ENCODE measurements around the gene SLX9.

SLX9 gene

DNA sequence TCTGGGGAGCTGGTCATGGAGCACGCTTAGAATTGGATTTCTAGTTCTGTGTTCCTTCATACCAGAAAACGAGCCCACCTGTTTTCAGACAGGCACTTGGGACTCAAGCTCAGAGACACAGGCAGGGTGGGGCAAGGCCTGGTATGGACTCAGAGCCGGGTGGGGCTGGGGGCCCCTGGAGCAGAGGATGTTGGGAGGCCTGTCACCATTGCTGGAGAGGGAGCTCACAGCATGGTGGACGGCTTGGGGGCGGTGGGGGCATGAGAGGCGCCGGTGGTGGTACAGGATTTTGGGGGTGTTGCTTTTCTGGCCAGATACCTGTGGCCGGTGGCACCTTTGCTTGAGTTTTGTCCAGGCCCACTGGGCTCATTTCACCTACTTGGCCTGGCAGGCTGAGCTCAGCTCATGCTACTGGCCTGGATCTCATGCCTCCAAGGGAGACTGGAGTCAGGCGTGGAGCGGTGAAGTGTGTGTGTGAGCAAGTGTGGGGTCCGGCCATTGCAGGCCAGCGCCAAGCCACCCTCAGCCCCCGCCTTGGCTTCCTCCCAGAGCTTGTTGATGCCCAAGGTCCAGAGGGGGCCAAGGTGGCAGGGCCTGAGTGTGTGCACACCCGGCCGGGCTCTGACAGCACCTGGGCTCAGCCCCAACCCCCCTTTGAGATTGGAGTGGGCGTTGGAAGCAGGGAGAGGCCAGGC, 8.7 kb downstream of the SLX9 start:
- DNase-seq, result no peak

DNA sequence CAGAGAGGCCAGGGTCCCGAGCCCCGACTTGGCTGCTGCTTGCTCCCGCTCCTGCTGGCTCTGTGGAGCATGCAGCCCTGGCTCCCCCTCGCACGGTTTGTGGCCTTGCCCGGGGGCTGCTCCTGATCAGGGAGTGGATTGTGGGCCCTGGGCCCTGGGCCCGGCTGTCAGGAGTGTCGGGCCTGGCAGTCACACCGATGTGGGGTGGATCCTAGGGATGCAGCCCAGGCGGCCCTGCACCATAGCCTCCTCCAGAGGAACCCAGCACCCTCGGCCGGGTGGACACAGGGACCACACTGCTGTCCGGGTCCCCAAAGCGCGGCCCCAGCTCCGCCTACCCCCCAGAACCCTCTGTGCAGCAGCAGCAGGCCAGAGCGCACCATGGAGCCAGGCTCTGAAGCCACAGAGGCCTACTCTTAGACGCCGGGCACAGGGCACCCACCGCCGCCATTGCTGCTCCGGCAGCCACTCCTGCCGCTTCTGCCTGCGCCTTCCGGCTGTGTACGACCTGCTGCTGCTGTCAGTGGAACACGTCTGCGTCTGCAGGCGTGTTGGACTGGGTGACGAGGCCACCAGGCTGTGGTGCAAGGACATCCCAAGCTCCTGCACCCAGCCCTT, 9.4 kb downstream of the SLX9 start:
- DNase-seq, result no peak

DNA sequence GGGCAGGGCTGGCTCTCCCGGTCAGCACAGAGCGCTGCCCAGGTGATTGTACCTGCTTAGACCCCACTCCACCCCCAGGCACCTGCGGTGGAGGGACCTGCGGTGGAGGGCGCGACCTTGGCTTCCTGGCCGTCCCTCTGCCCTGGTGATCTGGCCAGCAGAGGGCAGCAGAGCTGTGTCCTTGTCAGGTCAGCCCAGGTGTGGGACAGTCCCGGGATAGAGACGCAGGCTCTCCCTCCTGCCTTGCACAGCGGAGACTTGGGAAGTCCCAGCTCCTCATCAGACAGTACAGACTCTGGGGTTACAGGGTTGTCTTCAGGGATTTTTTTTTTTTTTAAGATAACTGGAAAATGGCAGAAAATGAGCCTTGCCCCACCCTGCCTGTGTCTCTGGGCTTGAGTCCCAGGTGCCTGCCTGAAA, 10.0 kb downstream of the SLX9 start:
- DNase-seq, result peak; percentile 79

DNA sequence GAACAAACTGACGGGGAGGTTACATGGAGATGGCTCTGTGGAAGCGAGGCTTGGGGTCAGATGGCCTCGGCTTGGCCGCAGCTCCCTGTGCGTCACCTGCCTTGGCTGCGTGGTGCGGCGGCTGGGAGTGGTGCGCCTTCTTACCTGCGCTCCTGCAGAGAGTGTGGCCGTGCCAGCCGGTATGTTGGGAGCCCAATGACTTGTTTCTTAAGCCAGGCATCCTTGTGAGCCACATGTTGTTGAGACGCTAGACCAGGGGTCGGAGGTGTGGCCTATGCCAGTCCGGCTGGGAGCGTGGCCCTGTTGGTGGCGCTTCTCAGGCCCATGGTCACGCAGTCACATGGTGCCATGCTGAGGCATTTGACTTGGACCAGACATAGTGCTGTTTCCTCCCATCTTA, 10.5 kb downstream of the SLX9 start:
- no peak for DNase-seq

DNA sequence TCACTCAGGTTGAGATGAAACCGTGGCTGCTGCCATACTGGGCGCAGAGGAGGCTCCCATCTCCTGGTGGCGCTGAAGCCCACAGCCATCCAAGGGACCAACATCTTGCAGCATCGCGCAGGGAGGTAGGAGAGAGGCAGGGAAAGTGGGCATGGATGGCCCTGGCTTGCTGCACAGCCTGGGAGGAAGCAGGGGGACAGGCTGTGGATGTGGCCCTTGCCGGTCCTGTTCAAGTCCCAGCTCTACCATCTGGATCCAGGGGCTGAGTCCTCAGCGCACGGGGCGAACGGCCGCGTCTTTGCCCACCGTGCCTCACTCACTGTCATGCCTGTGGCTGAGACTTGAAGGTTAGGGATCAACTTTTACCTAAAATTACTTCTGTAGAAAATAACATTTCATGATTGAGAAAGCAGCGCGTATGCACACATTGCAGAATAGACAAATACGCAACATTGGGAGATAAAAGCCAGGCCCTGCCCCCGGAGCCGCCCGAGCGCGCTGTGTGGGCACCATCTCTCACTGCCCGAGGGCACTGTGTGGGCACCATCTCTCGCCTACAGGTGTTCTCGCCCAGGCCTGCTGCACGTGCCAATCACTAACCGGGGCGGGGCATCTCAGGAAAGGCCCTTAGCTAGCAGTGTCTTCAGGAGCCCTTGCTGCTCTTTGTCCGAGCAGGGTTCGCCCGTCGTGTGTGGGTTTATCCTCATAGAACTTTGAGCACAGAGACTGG, 11.5 kb downstream of the SLX9 start:
- DNase-seq, result no peak

DNA sequence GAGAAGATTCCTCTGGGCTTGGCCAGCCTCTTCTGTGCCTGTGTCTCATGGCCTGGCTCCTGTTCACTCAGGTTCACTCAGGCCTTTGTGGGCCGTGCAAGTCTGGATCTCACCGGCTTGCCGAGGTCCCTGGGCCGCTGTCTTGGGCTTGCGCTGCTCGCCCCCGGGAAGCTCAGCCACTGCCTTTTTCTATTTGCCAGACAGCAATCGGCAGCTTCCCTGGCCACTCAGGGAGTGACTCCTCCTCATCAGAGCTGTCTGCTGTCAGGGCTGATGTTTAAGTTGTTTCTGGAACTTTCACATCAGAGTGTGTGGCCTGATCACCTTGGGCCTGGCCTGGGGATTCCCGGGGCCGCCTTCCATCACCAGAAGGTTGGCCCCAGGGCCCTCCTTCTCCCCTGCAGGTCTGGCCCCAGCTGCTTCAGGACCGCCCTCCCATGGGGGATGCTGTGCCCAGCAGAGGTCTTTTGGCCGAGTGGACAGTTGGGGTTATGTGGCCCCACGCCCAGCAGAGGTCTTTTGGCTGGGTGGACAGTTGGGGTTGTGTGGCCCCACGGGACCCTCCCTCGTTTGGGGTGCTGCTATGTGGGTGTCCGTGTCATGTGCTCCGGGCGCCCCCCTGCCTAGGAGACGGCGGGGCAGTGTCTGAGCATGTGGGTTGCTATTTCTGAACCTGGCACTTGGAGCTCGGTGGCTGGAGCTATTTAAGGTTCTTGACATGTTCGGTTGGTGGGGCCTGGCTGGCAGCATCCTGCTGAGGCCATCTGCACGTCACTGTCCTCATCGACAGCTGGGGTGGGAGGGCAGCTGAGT, 12.5 kb downstream of the SLX9 start:
- no peak for DNase-seq

DNA sequence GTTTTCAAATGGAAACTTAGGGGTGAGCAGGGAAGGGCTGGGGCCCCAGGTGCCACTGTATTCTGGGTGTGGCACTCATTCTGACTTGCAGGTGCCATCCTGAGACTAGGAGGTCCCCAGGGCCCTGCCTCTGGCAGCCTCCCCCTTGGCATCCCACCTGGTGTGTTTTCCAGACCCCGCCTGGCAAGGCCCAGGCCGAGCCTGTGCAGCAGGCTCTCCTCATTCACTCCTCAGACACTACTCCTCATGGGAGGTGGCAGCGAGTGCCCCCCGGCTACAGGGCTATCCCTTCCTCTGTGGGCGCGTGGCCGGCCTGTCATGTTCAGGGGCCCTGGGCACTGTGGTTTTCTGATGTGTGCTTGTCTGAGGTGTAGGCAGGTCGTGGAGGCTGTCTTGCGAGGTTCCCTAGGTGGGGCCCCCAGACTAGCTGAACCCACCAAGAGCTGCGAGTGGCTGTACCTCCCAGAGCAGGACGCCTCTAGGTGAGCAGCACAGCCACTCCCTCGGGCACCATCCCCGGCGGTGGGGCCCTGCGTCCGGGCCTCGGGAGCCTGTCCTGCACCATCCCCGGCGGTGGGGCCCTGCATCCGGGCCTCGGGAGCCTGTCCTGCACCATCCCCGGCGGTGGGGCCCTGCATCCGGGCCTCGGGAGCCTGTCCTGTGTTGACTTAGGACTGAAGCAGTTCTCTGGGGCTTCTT, 13.2 kb downstream of the SLX9 start:
- no peak for DNase-seq

DNA sequence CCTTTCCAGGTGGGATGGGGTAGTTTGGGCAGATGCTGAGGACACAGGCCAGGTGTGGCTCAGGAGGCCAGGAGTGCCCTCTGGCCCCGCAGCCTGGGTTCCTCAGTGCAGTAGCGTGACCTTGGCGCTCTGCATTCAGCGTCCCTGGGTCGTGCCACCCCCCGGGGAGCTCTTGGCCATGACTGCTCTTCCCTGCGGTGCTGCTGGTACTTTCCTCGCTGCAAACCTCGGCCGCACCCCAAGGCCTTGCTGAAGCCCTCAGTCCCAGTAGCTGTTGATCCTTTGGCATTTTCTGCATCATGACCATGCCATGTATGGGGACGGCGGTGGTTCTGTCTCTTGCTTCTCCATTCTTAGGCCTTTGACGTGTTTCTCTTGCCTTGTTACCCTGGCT, 13.8 kb downstream of the SLX9 start:
- no peak for DNase-seq

DNA sequence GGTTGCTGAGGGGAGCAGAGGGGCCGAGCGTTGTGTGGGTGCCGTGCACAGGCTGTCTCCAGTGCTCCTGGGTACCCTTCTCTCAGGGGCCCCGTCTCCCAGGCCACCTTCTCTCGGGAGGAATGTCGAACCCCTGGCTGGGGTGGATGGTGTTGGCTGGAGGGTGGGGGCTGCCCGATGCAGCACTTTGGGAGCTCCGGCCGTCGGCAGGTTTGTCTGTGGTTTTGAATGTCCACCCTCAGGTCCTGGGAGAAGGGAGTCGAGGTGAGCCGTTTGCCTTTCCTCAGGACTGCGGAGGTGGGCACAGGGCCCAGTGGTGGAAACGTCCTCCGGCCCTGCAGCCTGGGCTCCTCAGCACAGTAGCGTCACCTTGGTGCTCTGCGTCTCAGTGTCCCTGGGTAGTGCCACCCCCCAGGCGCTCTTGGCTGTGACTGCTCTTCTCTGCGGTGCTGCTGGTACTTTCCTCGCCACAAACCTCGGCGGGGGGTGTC, 14.5 kb downstream of the SLX9 start:
- no peak for DNase-seq

DNA sequence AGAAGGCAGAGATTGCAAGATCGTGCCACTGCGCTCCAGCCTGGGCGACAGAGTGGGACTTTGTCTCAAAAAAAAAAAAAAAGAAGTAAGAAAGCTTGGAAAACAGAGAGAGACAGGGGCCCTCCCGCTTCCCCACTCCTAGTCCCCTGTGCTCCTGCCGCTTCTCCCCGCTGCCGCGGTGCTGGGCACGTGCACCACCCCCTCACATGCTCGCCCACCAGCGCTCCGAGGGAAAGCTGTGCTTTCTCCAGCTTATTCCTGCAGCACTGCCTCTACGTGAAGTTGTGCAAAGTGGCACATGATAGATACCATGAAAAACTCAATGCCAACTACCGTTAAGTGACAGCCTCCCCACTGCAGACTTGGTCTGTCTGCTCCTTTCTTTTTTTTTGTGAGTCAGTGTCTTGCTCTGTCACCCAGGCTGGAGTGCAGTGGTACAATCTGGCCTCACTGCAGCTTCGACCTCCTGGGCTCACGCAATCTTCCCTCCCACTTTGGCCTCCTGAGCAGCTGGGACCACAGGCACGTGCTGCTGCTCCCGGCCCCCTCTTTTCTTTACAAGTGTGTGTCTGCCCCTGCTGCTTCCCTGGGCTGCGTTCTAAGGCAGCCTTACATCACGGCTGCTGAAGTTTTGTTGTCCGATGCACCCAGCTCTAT, 15.4 kb downstream of the SLX9 start:
- DNase-seq, result no peak

DNA sequence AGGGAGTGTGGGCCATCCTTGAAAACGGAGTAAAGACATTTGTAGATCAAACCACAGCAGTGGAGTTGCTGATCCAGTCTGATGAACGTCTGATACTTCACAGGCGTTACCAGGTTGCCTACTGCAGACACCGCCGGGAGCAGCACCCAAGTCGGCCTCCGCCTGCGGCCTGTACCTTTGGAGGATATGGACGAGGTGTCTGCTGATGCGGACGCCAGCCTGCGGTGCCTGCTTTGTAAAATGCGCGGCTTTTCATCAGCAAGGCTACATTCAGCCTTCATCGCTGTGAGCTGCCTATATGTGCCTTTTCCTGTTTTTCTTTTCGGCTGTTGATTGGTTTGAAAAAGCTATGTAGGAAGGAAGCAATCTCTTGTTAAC, 16.0 kb downstream of the SLX9 start:
- DNase-seq, result no peak

DNA sequence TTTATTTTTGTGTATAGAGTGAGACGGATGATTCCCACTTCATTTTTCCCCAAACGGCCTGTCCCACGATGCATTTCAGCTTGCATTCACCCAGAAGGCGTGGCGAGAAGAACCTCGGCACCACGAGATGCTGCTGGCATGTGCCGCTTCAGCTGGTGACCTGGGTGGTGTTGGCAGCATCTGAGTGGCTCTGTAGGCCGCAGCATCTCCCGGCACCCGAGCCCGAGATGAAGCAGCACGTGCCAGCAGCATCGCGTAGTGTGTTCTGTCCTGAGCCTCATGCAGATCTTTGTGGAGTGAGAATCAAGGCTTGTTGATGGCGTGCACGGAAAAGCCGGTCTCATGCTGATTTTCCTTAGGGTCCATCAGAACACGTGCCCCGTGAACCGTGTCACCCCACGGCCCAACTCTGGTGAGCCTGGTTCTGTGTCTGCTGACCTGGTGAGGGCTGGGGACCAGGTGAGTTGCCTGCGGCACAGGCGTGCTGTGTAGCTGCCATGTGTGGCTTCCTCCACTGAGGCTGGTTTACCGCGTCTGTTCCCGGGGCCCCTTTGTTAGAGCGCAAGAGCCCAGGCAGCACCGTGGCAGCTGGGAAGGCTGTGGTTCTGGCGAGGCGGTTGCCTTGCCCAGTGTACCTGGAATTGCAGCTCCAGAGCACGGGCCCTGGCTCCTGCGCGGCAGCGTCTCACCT, 16.7 kb downstream of the SLX9 start:
- no peak for DNase-seq

DNA sequence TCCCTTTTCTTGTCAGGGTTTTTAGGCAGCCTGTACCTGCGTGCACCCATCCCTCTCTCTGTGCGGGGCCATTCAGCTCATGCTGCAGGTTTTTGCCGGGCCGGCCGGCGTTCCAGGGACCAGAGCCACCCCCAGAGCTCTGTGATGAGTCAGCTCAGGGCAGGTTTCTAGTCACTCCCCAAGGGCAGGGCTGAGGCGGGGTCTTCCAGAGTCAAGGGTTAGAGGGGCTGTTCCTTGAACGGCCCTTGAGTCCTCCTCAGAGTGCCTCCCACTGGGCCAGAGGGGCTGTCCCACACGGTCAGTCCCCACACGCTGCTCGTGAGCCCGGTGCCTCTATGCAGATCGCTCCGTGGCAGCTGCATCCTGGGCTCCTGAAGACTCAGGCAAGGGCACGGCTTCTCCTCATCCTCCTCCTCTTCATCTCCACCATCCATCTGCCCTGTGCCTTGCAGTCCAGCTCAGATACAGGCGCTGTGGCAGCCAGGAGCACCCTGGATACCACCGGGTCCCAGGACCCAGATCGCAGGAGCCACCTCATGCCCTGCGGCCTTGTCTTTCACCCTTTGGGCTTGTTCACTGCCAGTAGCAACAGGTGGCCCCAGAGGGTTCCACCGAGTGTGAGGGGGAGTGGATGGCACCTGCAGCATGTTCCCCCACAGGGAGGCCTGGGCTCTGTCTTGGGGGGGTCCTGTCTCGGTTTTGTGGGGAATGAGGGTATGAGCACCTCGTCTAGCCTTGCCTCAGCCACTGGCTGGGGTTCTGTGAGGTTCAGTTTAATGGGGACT, 17.4 kb downstream of the SLX9 start:
- DNase-seq, result no peak

DNA sequence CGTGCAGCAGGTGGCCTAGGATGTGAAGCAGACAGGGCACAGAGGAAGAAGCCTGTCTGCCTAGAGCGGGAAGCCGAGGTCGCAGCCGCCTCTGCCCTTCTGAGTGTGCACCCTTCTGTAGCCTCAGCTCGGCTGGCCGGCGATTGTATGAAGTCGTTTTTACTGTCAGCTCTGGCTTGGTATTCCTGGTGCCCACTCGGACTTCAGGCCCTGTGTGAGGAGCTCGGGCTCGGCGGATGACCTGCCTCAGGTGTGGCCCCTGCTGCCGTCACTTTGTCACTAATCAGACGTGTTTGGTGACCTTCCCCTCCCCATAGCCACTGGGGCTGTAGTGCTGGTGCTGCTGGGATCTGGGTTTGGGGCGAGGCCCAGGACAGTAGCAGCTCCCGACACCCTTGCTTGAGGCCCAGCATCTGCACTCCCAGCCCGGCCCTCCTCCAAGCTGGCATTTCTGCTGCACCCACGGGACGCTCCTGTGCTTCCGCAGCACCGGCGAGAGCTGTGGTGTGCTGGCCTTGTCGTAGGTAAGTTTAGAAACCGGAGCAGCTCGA, 18.1 kb downstream of the SLX9 start:
- no peak for DNase-seq

DNA sequence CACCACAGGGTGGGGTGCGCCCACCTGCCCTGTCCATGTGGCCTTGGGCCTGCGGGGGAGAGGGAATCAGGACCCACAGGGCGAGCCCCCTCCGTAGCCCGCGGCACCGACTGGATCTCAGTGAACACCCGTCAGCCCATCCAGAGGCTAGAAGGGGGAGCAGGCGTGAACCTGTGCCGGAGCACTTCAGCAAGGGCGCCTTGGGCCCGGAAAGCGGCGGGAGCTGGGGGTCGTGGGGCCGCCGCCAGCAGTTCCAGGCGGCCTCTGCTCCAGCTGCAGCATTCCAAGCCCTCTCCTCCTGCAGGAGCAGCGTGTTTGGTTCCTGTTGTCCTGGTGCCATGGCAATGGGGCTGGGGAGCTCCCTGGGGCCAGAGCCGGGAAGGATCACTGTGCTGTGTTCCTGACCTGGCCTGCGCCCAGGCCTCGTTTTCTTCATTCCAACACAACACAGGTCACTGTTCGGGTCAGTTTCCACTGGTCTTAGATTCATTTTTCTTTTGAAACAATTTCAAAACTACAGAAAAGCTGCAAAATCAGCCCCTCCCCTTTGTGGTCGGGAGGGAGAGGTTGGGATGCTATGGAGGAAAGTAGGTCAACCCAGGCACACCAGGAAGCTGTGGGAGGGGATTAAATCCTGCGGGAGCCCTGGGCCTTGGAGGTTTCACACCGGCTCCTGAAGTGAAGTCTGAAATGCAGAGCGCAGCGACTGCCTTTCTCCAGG, 18.8 kb downstream of the SLX9 start:
- DNase-seq, result no peak

DNA sequence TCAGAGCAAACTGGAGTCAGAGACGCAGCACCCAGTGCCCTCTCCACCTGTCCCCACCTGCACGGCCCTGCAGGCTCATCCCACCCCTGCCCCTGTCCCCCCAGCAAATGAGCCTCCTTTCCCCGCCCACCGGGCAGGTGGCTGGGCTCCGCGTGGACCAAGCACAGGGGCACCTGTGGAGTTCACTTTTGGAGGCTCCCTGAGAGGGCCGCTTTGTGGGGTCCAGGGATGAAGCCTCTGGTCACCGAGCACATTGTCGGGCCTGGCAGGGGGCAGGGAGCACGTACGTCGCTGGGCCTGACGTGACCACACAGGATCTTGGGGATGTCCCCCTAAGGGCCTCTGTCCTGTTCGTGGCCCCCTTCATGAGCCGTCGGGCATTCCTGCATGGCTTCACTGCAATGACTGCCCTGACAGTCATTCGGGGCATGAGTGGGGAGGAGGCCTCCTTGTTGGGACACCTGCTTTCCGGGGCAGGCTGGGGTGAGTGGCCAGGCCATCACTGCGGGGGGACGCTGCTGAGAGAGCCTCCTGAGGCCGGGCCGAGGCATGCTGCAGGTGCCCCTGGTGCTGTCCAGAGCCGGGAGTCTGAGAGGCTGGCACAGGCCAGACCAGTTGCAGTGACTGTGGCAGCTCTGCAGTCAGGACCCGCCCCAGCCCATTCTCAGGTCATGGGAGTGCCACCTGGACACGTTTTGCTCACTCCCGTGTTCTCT, 19.7 kb downstream of the SLX9 start:
- DNase-seq, result no peak

DNA sequence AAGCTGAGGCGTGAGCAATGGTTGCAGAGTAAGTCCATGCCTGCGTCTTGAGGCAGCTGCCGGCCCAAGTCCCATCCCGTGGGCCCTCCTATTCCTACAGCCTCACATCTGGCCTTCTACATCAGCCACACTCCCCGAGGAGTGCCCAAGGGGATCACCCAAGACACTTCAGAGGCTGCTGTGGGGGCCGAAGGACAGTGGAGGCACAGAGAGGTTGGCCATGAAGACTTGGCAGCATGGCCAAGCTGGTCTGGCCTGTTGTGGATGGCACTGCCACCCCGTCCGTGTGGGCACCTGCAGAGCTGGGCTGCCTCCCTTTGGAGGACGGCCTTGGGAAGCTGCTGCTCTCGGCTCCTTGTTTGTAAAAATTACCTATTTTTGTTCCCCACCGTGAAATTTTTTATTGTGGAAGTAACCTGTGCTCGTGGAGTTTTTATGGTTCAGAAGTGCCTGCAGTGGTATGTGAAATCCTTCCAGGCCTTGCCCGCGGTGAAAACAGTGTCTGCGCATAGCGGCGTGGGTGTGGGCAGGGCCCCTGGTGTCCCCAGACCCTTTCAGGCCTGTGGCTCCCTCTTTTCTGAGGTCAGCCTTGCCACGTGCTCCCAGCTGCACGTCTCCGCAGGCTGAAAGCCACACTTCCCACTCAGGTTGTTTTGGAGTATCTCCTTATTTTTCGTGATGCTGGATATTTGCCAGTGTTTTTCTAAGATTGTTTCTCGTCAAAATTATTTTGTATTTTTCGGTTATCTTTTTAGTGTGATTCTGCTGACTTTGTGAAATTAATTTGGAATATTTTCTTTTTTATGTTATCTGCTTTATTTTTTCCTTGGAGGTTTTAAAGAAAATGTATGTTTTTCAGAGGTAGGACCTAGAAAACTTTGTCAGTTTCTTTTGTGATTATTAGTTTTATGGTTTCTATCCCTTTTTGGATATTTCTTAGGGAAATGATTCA, 20.6 kb downstream of the SLX9 start:
- no peak for DNase-seq

Data from activated naive CD4-positive, alpha-beta T cell treated with anti-CD3 and anti-CD28 coated beads, Interleukin-2, amount 50 U/mL, for 16 hours (primary cell).